GM23338 (cell line): Measurements from ENCODE around the gene RNF182. TPM values are rescaled to one million over a fixed set of nuclear protein-coding genes. Genes with fewer than 3 reads are reported as not detected.
A peak's percentile ranks its signal among the peaks of the same experiment; 100 is the strongest.

Experiments
- ATAC-seq: fragments of 200-7000 bp; cut with Tn5 transposase; 3 replicates; pipeline ENCODE4 v1.9.1; 2020
- DNase-seq: peaks from one replicate; pipeline ENCODE4 v3.0.0-alpha.2; 2015; ENCODE audit warnings: low spot score
- H2AFZ ChIP-seq: fragments of 200-600 bp; sonication (generic); 2 replicates; pipeline ENCODE4 v1.8.0; 2016; ENCODE audit warnings: antibody characterized with exemption, mild to moderate bottlenecking, moderate library complexity
- H3F3A ChIP-seq: fragments of 200-600 bp; sonication (generic); replicated peaks from 2 replicates; pipeline ENCODE4 v1.8.0; 2017; ENCODE audit warnings: antibody characterized with exemption, mixed run types, low read depth
- H3K27ac ChIP-seq: fragments of 200-600 bp; sonication (generic); 2 replicates; pipeline ENCODE4 v1.6.1; 2016; ENCODE audit warnings: low read depth
- H3K27me3 ChIP-seq: fragments of 200-600 bp; sonication (generic); 2 replicates; pipeline ENCODE4 v1.8.0; 2016; ENCODE audit warnings: mild to moderate bottlenecking, mixed run types, moderate library complexity; ENCODE audit not compliant: insufficient read depth
- H3K36me3 ChIP-seq: fragments of 200-600 bp; sonication (generic); 2 replicates; pipeline ENCODE4 v1.8.0; 2016; ENCODE audit warnings: mild to moderate bottlenecking; ENCODE audit not compliant: insufficient read depth
- H3K4me1 ChIP-seq: fragments of 200-600 bp; sonication (generic); 2 replicates; pipeline ENCODE4 v1.8.0; 2016; ENCODE audit warnings: mild to moderate bottlenecking, moderate library complexity; ENCODE audit not compliant: insufficient read depth
- H3K4me2 ChIP-seq: fragments of 200-600 bp; sonication (generic); 2 replicates; pipeline ENCODE4 v1.7.1; 2017; ENCODE audit warnings: mixed run types
- H3K4me3 ChIP-seq: fragments of 200-600 bp; sonication (generic); 2 replicates; pipeline ENCODE4 v1.6.1; 2016; ENCODE audit warnings: mixed run types
- H3K79me2 ChIP-seq: fragments of 200-600 bp; sonication (generic); replicated peaks from 2 replicates; pipeline ENCODE4 v1.8.0; 2017; ENCODE audit warnings: mild to moderate bottlenecking; ENCODE audit not compliant: insufficient read depth
- H3K9me2 ChIP-seq: fragments of 200-600 bp; sonication (generic); 2 replicates; pipeline ENCODE4 v1.8.0; 2017; ENCODE audit not compliant: insufficient read depth
- H4K20me1 ChIP-seq: fragments of 200-600 bp; sonication (generic); replicated peaks from 2 replicates; pipeline ENCODE4 v1.8.0; 2017; ENCODE audit warnings: mild to moderate bottlenecking; ENCODE audit not compliant: insufficient read depth
- H3K27ac Mint-ChIP-seq: 2 replicates; pipeline ENCODE4 v1.8.0; 2020; ENCODE audit warnings: inconsistent platforms, mild to moderate bottlenecking, moderate library complexity, mixed read lengths
- H3K27me3 Mint-ChIP-seq: 3 replicates; pipeline ENCODE4 v1.8.0; 2022; ENCODE audit warnings: low read depth, mild to moderate bottlenecking, moderate library complexity, mixed read lengths, inconsistent platforms; ENCODE audit not compliant: insufficient read depth, poor library complexity
- H3K36me3 Mint-ChIP-seq: 3 replicates; pipeline ENCODE4 v1.8.0; 2021; ENCODE audit warnings: low read depth, mild to moderate bottlenecking, inconsistent platforms, moderate library complexity, mixed read lengths
- H3K4me1 Mint-ChIP-seq: 3 replicates; pipeline ENCODE4 v1.8.0; 2020; ENCODE audit warnings: mild to moderate bottlenecking, inconsistent platforms, mixed read lengths
- H3K4me3 Mint-ChIP-seq: 3 replicates; pipeline ENCODE4 v1.8.0; 2021; ENCODE audit warnings: moderate library complexity, mild to moderate bottlenecking, inconsistent platforms, mixed read lengths
- H3K9me3 Mint-ChIP-seq: 3 replicates; pipeline ENCODE4 v1.8.0; 2020; ENCODE audit warnings: moderate library complexity, mild to moderate bottlenecking, inconsistent platforms, mixed read lengths
- EZH2 ChIP-seq: fragments of 200-600 bp; sonication (generic); IDR thresholded peaks from one replicate; pipeline ENCODE4 v1.8.0; 2017; ENCODE audit warnings: antibody characterized with exemption, mild to moderate bottlenecking, low read depth; ENCODE audit not compliant: unreplicated experiment
- EZH2phosphoT487 ChIP-seq: fragments of 200-600 bp; sonication (generic); IDR thresholded peaks from one replicate; pipeline ENCODE4 v1.8.1; 2018; ENCODE audit warnings: antibody characterized with exemption; ENCODE audit not compliant: unreplicated experiment
- JUNB ChIP-seq: IDR thresholded peaks from one replicate; pipeline ENCODE4 v1.6.1; 2016; ENCODE audit warnings: antibody characterized with exemption; ENCODE audit not compliant: unreplicated experiment
- ZNF114 ChIP-seq: fragments of 250-450 bp; sonication (Bioruptor Pico); IDR thresholded peaks from 2 replicates; pipeline ENCODE4 v1.5.0; 2020; ENCODE audit warnings: mild to moderate bottlenecking, moderate library complexity
- polyA plus RNA-seq: library from polyadenylated mRNA; unstranded; fragments of >200 nt; fragmentation: Nextera tagmentation; extraction: Ambion mirVana; gene quantifications from 2 replicates; pipeline ENCODE4 v1.2.1, GENCODE V29; 2016
- total RNA-seq: library from RNA; depleted of rRNA; stranded (reverse); fragments of >200 nt; shearing (Covaris generic); gene quantifications from 2 replicates; pipeline ENCODE4 v1.2.3, GENCODE V29; 2014
- TF ChIP-seq, protein P1 (sequence below), 2 experiments: fragments of 200-600 bp in 1 of 2; sonication (generic) in 1 of 2; conservative IDR thresholded peaks; 2 replicates each; pipeline versions ENCODE4 v1.5.1 to v1.6.1; 2016 to 2017; ENCODE audit warnings: antibody characterized with exemption in 2 of 2, low read depth in 2 of 2, mild to moderate bottlenecking in 2 of 2, moderate library complexity in 1 of 2
- TF ChIP-seq, protein P2 (sequence below): fragments of 250-450 bp; sonication (Bioruptor Pico); IDR thresholded peaks from 2 replicates; pipeline ENCODE4 v1.5.0; 2020; ENCODE audit warnings: mild to moderate bottlenecking, moderate library complexity

RNF182 gene
- total and polyA plus RNA-seq, 2 experiments from 2014 or later = 3.2 to 9.8 TPM

GRCh38 chr6:13927203-13927602 is 2.5 kb downstream of the RNF182 start:
- H3K9me2 ChIP-seq = no peaks in the 10 kb centered on the region
- peak; percentile 30 for DNase-seq
- H2AFZ ChIP-seq = no peak overlapping the region
- ATAC-seq = no peak
- peaks cover 26% of the 10 kb centered on the region for H3K4me1 ChIP-seq
- no peaks in the 10 kb centered on the region; the same call in 1 of the 3 replicates for H3K9me3 Mint-ChIP-seq
- peaks cover 26% of the 10 kb centered on the region for H3K27me3 Mint-ChIP-seq
- H3K4me1 Mint-ChIP-seq = peaks cover 48% of the 10 kb centered on the region
- peaks cover 3% of the 10 kb centered on the region; the same call in 1 of the 2 replicates for H3F3A ChIP-seq
- H3K4me3 ChIP-seq = no peak overlapping the region
- H3K36me3 Mint-ChIP-seq = no peaks in the 10 kb centered on the region
- peaks cover 37% of the 10 kb centered on the region for H3K27me3 ChIP-seq
- no peak overlapping the region for H3K27ac Mint-ChIP-seq
- no peak for TF ChIP-seq EZH2
- no peak for TF ChIP-seq ZNF114 (CRISPR knock-in tag)
- TF ChIP-seq JUNB = no peak
- no peak for TF ChIP-seq EZH2phosphoT487
- TF ChIP-seq, protein P1, sequence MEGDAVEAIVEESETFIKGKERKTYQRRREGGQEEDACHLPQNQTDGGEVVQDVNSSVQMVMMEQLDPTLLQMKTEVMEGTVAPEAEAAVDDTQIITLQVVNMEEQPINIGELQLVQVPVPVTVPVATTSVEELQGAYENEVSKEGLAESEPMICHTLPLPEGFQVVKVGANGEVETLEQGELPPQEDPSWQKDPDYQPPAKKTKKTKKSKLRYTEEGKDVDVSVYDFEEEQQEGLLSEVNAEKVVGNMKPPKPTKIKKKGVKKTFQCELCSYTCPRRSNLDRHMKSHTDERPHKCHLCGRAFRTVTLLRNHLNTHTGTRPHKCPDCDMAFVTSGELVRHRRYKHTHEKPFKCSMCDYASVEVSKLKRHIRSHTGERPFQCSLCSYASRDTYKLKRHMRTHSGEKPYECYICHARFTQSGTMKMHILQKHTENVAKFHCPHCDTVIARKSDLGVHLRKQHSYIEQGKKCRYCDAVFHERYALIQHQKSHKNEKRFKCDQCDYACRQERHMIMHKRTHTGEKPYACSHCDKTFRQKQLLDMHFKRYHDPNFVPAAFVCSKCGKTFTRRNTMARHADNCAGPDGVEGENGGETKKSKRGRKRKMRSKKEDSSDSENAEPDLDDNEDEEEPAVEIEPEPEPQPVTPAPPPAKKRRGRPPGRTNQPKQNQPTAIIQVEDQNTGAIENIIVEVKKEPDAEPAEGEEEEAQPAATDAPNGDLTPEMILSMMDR (conservative IDR thresholded peaks at IDR 0.05; ENCODE audit: low read depth in 2 of 2) = peak; percentile 23 to 33; a peak in 3 of 4 replicates
- TF ChIP-seq, protein P2, sequence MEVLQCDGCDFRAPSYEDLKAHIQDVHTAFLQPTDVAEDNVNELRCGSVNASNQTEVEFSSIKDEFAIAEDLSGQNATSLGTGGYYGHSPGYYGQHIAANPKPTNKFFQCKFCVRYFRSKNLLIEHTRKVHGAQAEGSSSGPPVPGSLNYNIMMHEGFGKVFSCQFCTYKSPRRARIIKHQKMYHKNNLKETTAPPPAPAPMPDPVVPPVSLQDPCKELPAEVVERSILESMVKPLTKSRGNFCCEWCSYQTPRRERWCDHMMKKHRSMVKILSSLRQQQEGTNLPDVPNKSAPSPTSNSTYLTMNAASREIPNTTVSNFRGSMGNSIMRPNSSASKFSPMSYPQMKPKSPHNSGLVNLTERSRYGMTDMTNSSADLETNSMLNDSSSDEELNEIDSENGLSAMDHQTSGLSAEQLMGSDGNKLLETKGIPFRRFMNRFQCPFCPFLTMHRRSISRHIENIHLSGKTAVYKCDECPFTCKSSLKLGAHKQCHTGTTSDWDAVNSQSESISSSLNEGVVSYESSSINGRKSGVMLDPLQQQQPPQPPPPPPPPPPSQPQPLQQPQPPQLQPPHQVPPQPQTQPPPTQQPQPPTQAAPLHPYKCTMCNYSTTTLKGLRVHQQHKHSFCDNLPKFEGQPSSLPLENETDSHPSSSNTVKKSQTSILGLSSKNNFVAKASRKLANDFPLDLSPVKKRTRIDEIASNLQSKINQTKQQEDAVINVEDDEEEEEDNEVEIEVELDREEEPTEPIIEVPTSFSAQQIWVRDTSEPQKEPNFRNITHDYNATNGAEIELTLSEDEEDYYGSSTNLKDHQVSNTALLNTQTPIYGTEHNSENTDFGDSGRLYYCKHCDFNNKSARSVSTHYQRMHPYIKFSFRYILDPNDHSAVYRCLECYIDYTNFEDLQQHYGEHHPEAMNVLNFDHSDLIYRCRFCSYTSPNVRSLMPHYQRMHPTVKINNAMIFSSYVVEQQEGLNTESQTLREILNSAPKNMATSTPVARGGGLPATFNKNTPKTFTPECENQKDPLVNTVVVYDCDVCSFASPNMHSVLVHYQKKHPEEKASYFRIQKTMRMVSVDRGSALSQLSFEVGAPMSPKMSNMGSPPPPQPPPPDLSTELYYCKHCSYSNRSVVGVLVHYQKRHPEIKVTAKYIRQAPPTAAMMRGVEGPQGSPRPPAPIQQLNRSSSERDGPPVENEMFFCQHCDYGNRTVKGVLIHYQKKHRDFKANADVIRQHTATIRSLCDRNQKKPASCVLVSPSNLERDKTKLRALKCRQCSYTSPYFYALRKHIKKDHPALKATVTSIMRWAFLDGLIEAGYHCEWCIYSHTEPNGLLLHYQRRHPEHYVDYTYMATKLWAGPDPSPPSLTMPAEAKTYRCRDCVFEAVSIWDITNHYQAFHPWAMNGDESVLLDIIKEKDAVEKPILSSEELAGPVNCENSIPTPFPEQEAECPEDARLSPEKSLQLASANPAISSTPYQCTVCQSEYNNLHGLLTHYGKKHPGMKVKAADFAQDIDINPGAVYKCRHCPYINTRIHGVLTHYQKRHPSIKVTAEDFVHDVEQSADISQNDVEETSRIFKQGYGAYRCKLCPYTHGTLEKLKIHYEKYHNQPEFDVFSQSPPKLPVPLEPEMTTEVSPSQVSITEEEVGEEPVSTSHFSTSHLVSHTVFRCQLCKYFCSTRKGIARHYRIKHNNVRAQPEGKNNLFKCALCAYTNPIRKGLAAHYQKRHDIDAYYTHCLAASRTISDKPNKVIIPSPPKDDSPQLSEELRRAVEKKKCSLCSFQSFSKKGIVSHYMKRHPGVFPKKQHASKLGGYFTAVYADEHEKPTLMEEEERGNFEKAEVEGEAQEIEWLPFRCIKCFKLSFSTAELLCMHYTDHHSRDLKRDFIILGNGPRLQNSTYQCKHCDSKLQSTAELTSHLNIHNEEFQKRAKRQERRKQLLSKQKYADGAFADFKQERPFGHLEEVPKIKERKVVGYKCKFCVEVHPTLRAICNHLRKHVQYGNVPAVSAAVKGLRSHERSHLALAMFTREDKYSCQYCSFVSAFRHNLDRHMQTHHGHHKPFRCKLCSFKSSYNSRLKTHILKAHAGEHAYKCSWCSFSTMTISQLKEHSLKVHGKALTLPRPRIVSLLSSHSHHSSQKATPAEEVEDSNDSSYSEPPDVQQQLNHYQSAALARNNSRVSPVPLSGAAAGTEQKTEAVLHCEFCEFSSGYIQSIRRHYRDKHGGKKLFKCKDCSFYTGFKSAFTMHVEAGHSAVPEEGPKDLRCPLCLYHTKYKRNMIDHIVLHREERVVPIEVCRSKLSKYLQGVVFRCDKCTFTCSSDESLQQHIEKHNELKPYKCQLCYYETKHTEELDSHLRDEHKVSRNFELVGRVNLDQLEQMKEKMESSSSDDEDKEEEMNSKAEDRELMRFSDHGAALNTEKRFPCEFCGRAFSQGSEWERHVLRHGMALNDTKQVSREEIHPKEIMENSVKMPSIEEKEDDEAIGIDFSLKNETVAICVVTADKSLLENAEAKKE = no peak
- H3K4me3 Mint-ChIP-seq = no peak overlapping the region
- peak overlapping the region; percentile 14; the same call in 1 of the 2 replicates for H3K4me2 ChIP-seq
- H4K20me1 ChIP-seq = no peaks in the 10 kb centered on the region
- no peak overlapping the region for H3K27ac ChIP-seq
- no peaks in the 10 kb centered on the region for H3K36me3 ChIP-seq
- peaks cover 14% of the 10 kb centered on the region; the same call in 1 of the 2 replicates for H3K79me2 ChIP-seq
